Stimulated activated CD8-positive, alpha-beta memory T cell treated with anti-CD3 and anti-CD28 coated beads, Interleukin-12 subunit alpha, Interleukin-12 subunit beta, amount 100 ng/mL, for 1 hour (primary cell): ENCODE data around the gene ADGRF5.

Source experiments
- DNase-seq: peaks from one replicate; pipeline ENCODE4 v3.0.0-alpha.2; 2020; ENCODE audit warnings: low read depth

Gene ADGRF5

DNA sequence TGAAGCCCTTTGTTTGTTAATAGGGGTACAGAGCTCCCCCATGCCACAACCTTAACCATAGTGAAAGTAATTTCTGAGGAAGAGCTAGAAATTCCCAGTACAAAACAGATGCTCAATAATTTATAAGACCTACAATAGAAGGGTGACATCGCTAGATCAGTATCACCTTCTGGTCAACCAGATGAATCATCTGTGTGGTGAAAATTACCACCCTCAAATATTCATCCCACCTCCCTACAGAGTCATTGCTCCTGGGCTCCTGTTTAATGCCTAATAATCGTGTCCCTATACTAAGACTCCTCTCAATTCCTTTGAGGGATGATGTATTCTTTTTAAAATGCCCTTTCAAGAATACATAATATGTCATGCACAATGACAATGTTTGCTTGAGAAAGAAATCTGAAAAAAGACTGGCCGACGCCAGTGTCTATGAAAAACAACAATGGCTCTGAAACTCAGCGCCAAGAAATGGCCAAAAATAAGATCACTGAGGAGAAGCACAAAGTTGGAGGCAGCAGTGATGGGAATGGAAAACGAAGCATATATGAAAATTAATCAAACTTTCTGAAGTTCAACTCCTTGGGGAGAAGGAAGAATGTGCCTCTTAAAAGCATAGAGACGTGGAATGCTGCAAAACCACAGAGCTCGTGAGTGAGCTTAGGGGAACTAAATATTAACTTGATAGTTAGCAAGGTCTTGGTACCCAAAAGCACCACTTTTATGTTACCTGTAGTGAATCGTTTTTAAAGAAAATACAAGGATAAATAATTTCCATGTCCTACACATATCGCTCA lies 11.0 kb upstream of the ADGRF5 start:
- DNase-seq = no peak

DNA sequence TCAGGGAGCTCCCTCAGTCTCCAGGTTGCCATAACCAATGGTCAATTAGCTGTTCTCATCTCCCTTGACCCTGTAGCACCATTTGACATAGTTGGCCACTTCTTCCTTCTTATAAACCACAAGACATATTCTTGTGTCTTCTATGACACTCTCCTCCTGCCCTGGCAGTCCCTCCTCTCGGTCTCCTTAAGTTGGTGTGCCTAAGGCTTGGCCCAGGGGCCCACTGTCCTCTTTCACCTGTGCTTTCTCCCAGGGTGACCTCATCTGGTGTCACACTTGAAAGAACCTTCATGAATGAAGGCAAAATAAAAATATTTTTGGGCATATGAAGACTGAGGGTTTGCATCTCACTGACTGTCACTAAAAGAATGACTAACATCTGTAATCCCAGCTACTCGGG lies 9.7 kb upstream of the ADGRF5 start:
- DNase-seq = no peak

DNA sequence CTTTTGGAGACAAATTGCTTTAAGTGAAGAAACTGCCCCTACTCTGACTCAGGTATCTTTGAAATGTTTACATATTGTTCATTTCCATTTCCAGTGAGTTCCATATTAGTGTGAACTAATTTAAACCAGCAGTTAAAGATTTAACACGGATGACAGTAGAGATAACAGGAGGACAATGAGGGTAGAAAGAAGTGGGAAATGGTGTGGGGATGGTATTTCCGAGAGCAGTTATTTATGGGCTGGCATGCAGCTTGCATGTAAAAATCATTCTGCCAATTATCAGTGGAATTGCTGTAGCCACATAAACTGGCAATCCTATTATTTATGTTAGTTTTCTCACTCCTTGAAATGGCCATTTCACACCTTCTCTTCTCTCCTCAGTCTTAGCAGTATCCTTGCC lies 8.6 kb upstream of the ADGRF5 start:
- DNase-seq = no peak

DNA sequence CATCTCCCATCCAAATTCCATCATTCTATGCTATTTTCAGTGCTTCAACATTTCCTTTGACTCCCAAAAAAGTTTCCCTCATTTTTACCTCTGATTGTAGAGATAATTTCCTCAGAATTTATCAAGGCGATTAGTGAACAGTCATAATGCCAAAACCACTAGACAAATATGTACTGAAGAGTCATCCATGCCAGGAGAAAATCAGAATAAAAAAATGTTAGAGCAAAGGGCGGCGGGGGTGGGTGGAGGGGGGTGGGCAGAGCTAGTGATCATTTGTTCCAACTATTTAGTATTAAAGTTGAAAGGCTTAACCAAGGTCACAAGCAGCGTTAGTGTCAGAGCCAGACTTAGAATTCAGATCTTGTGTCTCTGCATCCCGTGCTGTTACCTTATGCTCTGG lies 5.3 kb upstream of the ADGRF5 start:
- no peak for DNase-seq

DNA sequence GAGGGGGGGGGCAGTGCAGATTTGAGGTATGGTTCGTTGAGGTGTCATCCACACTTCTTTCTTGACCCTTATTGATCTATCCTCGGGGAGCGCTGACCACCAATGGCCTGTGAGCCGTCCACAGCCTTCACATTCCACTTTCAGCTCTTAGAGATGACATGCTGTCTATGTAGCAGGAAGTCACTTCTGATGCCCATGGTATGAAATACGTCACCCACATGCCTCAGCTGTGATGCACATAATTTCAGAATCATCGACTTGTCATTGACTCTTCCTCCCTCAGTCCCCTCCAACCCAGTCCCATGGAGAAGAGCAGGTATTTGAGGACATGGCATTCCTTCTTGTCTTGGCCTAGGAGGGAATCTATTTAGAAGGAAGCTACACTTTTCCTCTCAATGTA lies 4.7 kb upstream of the ADGRF5 start:
- DNase-seq = no peak

DNA sequence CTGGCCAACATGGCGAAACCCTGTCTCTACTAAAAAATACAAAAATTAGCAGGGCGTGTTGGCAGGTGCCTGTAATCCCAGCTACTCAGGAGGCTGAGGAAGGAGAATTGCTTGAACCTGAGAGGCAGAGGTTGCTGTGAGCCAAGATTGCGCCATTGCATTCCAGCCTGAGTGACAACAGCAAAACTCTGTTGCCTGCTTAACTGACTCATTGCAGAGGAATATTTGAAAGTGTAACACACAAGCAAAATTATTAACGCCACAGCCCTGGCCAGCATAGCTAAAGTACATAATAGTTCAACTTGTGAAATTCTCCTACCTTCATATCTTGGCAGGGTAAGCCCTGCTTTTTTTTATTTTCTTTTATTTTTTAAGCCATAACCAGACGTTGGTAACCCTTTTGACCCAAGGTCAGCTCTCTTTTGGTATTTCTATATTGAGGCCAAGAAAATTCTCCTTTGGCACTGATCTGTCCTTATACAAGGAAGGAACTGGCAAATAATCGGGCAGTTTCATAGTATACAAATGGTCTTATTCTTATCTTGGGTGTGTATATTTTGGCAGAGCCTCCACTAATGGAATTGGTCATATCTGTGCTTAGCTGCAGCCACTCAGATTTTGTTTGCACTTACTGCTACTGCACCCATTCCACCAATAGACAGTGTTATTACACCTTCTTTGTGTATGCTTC lies 4.0 kb upstream of the ADGRF5 start:
- no peak for DNase-seq

DNA sequence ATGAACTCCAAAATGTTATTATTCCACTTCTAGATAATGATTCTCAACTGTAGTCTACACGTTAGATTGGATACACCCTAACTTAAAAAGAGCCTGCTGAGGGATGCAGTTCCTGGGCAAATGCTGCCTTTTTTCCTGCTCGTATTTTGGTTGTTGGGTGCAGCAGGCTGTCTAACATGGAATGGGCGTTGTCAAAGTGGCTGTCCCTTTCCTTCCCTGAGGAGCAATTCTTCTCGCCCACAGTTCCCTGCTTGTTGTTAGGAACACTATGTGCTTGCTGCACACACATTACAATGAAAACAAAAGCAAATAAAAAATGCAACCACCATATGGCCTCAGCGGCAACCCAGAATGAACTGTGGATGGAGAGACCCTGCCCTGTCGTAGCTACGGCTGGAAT lies 1.7 kb upstream of the ADGRF5 start:
- no peak for DNase-seq

DNA sequence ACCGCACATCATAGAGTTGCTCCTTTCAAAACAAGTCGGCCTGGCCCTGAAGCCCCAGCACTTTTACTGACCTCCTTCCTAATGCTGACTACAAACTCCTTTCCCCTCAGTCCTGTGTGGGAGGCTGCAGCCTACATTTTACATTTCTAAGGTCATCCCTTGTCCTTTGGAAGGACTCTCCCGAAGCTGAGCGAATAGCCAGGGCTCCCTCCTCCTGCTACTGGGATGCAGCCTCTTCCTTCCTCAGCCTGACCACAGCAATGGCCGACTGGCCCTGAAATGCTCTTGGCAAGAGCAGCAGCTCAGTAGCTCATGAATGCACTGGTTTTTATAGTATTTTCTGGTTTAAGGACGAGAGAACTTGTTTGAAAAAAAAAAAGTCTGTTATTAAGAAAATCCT lies 679 bp downstream of the ADGRF5 start:
- no peak for DNase-seq

DNA sequence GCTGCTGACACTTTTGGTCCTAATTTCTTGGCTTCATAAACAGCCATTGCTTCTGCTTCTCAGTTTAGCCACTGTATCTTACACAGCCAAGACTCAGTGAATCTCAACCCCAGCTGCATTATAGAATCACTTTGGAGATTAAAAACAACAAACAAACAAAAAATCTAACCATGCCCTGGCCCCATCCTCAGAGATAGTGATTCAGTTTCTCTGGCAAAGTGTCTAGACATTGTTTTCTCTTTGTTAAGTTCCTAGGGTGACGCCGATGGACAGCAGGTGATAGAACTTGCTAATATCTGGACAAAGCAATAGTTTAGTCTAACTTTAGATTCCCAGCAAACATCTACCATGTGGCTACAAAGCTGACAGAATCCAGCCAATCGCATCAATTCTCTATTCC lies 2.9 kb downstream of the ADGRF5 start:
- DNase-seq = no peak

DNA sequence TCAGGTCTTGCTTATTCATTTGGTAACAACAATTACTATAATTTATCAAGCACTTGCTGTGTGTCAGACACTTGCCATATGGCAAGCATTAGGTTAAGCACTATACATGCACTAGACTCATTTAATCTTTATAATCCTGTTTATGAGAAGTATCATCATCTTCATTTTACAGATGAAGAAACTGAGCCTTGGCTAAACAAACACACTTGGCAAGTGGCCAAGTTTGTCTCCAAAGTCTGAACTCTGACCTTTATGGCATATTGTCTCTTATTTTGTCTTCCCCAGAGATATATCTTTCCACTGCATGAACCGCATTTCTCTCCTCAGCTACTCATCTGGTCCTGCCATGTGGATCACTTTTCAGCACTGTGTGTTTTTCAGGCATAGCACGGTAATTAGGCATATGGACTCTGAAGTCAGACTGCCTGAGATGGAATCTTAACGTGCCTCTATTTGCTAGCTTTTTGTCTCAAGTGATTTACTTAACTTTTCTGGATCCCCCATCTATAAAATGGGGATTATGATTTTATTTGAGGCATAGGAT lies 4.7 kb downstream of the ADGRF5 start:
- no peak for DNase-seq

DNA sequence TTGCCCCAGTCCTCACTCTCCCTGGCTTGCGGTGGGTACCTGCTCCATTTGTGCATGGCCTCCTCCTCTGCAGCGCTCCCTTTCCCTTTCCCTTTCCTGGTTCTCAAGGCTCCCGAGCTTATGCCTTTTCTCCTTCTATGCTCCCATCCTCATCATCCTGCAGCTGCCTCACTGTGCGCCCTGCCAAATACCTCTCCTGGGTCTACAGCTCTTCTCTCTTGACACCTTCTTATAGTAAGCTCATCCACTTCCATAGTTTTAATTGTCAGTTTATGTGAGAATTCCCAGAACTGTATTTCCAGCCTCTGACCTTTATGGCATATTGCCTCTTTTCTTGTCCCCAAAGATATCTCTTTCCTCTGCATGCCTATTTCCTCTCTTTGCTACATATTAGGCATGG lies 5.9 kb downstream of the ADGRF5 start:
- no peak for DNase-seq

DNA sequence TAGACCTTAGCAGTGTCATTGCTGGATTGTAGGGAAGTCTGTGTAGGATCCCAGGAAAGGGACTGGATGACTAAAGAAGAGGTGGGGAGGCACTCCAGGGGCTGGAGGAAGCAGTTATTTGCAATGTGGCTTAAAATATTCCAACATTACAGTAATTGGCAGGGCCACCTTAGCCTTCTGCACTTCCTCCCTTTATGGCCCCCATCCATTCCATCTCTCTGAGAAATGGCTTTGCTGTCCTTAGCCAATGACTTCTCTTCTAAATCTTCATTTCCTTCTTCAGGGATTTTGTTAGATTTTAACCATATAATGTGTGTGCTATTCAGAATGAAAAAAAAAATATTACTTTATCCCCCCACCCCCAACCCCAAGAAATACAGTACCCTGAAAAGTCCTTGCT lies 6.4 kb downstream of the ADGRF5 start:
- DNase-seq = no peak

DNA sequence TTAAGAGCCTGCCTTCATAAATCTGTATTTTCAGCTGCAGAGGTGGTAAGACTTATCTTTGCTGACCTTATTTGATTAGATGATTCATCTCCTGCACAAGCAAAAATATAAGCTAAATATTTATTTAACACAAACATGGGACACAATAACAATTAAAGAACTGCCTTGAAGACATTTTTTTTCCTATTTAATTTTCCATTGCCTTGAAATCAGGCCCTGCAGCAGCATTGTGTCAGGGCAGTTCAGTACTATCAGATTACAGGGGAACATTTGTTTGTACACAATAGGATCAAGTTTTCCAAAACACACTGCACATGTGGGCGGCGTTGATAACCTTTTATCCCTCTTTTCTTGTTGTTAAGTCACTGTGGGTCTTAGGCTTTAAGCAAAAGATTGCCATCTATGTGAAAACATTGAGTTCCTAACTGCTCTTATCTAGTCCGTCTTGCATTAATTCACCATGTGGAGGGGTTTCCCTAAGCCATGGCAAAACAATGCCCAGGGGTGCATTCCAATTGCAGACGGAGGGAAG lies 7.4 kb downstream of the ADGRF5 start:
- DNase-seq = no peak

DNA sequence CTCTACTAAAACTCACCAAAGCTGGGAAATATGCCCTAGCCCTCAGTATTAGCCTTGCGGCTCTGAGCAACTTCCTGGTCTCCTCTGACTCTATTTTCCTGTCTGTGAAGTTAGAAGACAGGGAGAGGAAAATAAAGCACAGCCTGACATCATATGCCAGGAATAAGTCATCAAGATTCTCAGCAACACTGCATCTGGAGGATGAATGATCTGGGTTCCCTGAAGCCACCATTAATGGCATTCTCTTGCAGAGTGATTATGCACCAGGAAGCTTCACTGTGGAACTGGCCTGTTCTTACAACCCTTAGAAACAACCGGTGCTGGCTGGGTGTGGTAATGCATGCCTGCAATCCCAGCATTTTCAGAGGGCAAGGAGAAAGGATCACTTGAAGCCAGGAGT lies 12.4 kb downstream of the ADGRF5 start:
- DNase-seq = no peak

DNA sequence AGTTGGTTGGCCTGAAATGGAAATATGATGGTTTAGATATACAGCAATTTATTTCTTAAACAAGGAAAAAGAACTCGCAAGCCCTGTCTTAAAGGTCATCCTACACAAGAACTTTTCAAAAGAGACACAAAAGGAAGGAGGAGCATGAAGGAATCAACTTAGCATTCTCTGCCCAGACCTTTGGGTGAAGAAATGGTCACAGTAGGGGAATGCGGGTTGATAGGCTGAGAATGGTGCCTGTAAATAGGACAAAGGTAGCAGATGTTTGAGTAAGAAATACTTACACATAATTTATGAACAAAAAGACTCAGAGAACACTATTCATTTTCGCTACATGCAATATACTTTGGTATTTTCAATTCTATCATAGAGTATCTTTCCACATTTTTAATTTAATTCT lies 15.0 kb downstream of the ADGRF5 start:
- no peak for DNase-seq

DNA sequence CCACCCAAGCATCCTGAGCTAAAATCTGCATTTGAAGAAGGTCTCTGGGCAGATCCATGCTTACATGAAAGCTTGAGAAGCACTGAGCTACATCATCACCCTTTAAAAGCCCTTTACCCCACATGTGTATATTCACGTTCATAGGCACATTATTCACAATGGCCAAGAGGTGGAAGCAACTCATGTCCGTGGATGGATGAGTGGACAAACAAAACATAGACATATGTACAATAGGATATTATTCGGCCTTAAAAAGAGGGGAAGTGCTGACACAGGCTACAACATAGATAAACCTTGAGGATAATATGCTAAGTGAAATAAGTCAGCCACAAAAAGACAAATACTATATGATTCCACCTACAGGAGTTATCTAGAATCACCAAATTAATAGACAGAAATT lies 17.6 kb downstream of the ADGRF5 start:
- DNase-seq = no peak

DNA sequence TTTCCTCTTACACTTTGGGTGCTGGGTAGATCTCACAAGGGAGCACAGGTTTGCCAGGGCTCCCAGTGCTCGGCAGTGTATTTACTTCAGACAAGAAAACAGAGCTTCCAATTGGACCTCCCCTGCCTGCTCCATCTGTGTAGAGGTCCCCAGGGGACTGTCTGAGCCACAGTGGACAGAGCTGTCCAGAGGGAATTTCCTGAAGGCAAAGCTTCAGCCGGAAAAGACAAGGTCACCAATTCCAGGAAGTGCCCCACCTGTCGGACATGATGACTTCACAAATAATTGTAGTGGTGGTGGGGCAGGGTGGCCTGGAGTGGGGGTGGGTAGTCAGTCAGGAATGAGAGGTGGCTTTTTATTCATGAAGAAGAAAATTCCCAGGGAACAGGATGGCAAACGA lies 18.6 kb downstream of the ADGRF5 start:
- DNase-seq = no peak

DNA sequence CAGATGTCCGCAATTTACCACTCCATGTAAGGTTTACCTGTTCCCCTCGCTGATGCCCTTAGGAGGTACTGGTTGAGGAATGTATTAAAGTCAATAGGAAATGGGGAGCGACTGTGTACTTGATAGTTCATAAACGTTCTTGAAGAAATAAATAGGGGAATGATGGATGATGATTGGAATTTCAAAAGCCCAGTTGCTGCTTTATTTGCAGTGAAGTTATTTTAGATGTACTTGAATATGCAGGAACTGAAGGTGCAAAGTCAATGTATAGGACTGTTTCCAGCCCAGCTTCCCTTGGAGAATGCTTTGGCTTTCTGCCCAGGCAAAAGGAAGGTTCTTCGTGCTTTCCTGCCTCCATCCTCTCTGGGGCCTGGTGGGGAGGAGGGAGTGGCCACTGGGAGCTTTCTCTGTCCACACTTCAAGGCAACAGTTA lies 19.8 kb downstream of the ADGRF5 start:
- no peak for DNase-seq

DNA sequence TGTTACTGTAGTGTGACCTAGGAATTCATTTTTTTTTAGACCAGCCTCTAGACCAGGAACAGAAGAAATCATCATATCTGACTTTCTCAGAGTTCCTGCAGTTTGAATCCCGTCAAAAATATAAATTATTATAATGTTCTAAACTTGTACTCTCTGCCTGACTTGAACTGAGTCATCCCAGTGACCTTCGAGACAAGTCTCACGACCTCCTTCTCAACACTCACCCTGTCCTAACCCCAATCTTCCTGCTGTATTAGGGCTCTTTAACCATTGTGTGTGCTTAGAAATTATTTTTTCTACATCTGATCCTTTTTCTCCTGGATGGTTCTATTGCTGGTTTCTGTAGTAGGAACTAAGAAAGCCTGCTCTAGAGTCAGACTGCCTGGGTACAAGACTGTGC lies 21.5 kb downstream of the ADGRF5 start:
- no peak for DNase-seq

DNA sequence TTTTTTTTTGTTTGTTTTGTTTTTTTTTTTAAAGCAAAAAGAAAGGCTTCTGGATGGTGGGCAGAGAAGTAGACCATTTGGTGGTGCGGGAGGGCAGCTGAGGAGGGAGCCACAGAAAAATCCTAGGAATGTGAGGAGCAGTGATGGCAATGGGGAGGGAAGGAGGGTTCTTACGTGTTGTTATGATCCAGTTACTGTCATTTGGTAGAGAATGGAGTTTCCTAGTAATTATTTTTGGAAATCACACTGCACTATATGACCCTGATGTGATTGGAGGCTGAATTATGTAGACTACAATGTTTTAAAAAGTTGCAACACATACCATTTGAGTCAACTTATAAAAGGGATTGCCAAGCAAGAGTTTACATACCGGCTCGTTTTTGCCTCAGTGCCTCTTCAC lies 22.1 kb downstream of the ADGRF5 start:
- DNase-seq = no peak

DNA sequence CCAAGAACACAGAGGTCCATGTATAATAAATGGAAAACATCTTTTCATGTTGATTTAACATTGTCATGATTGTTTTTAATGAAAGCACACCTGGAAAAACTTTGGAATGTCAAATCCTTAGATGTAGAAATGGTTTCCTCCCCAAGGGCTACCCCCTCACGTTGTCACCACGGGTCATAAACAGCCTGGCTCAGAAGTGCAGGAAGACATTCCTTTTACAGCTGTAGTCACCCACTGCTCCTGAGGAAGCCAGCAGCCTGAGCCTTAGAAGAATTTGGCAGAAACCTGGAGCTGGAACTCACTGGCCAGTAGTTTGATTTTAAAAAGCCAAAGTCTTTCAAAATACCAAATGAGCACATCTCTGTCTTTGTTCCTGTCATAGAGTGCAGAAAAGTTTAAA lies 23.7 kb downstream of the ADGRF5 start:
- DNase-seq = no peak

DNA sequence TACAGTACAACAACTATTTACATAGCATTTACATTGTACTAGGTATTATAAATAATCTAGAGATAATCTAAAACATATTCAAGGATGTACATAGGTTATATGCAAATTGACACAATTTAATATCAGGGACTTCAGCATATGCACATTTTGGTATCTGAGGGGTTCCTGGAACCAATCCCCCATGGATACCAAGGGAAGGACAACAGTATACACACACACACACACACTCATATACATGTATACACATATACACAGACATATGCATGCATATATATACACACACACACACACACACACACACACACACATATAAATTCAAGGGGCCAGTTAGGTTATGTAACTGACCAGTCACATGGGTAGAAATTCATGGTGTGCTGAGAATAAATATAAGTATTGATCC lies 24.9 kb downstream of the ADGRF5 start:
- no peak for DNase-seq

DNA sequence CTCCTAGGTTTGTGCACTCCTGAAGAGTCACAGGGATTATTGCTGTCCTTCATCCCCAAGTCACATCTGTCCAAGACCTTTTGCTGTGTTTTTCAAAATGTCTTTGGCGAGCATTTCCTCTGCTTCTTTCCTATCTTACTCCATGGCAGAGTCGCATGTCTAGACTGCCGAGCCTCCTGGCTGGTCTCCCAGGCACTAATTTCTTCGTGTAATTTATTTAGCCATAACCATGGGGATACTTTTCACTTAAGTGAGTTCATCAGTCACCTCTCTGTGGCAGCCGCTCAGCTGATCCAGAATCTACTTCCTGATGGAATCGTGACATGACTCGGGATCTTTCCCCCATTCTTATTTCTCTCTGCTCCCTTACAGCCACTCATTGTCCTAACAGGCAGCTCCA lies 25.8 kb downstream of the ADGRF5 start:
- no peak for DNase-seq
